HCT116 (cell line): Measurements from ENCODE around the gene SP9. TPM values are rescaled to one million over a fixed set of nuclear protein-coding genes. Genes with fewer than 3 reads are reported as not detected.
"Not testable (repeated sequence)": the region's sequence is repeated elsewhere in the genome, so short reads cannot be mapped to it uniquely, and the experiment has no call there.

Experiments used
- ATAC-seq: fragments of 200-7000 bp; cut with Tn5 transposase; 2 replicates; pipeline ENCODE4 v1.9.1; 2020; ENCODE audit warnings: mild to moderate bottlenecking, moderate library complexity
- BruUV-seq: library from RNA; stranded (reverse); fragments of 400-500 nt; replicated peaks from 2 replicates; lab custom pipeline; 2021; lab: Mats Ljungman, UMichigan
- CTCF ChIA-PET: fragments of 300-600 bp; sonication (Branson Sonifier 250); formaldehyde crosslinking; loops from one replicate; lab custom pipeline; 2021; ENCODE audit warnings: antibody characterized with exemption; lab: Charles Lee
- POLR2A ChIA-PET: fragments of 300-600, 350-600 bp; sonication (Branson Sonifier 250); formaldehyde crosslinking; loops from one replicate; lab custom pipeline; 2021; ENCODE audit warnings: antibody characterized with exemption; lab: Charles Lee
- RAD21 ChIA-PET, 2 experiments: fragments of 300-600 bp; sonication (Branson Sonifier 250); formaldehyde crosslinking; loops; one replicate each; lab custom pipeline; 2023; ENCODE audit warnings: low total read pairs in 2 of 2; ENCODE audit not compliant: uncharacterized antibody in 2 of 2, unreplicated experiment in 2 of 2, low non-redundant PET in 1 of 2; lab: Charles Lee
- DNase-seq: peaks from one replicate; pipeline ENCODE4 v3.0.0-alpha.2; 2010; ENCODE audit warnings: low read depth, low spot score
- H2AFZ ChIP-seq: fragments of 200-600 bp; shearing (Covaris generic), sonication (generic); 2 replicates; pipeline ENCODE4 v1.6.1; 2017; ENCODE audit warnings: low read depth, mixed run types, mixed read lengths, antibody characterized with exemption, low read length; ENCODE audit not compliant: poor library complexity, severe bottlenecking
- H3K27ac ChIP-seq: 2 replicates; pipeline ENCODE4 v1.5.1; 2012; ENCODE audit warnings: low read depth, low read length
- H3K27me3 ChIP-seq: fragments of 200-600 bp; sonication (generic); 2 replicates; pipeline ENCODE4 v1.6.1; 2016; ENCODE audit warnings: mixed run types, low read length, mixed read lengths; ENCODE audit not compliant: insufficient read depth
- H3K36me3 ChIP-seq, 2 experiments: fragments of 200-500 bp in 1 of 2; fragments of 200-600 bp in 1 of 2; sonication (Bioruptor generic) in 1 of 2; sonication (generic) in 1 of 2; 2 replicates each; pipeline versions ENCODE4 v1.5.1 to v1.6.1; 2014 to 2016; ENCODE audit warnings: low read length in 2 of 2, inconsistent platforms in 1 of 2, mixed read lengths in 1 of 2, mixed run types in 1 of 2; ENCODE audit not compliant: insufficient read depth in 2 of 2, control insufficient read depth in 1 of 2
- H3K4me1 ChIP-seq, 2 experiments: fragments of 200-600 bp in 1 of 2; sonication (generic) in 1 of 2; 2 replicates each; pipeline versions ENCODE4 v1.5.1 to v1.6.1; 2012 to 2017; ENCODE audit warnings: low read length in 2 of 2, inconsistent platforms in 1 of 2, mild to moderate bottlenecking in 1 of 2, mixed read lengths in 1 of 2, mixed run types in 1 of 2, moderate library complexity in 1 of 2; ENCODE audit not compliant: insufficient read depth in 2 of 2, control insufficient read depth in 1 of 2
- H3K4me2 ChIP-seq: fragments of 200-600 bp; sonication (generic); 2 replicates; pipeline ENCODE4 v1.6.1; 2017; ENCODE audit warnings: mixed run types, low read length, mixed read lengths
- H3K4me3 ChIP-seq, 2 experiments: fragments of 200-600 bp in 1 of 2; sonication (generic) in 1 of 2; replicated peaks in 1 of 2; 2 replicates each; pipeline ENCODE4 v1.5.1; 2011 to 2016; ENCODE audit warnings: low read length in 2 of 2, control low read depth in 1 of 2, low read depth in 1 of 2, mild to moderate bottlenecking in 1 of 2, mixed read lengths in 1 of 2, mixed run types in 1 of 2
- H3K79me2 ChIP-seq: fragments of 200-600 bp; sonication (generic); 2 replicates; pipeline ENCODE4 v1.6.1; 2017; ENCODE audit warnings: mild to moderate bottlenecking, mixed run types, low read length, moderate library complexity, mixed read lengths; ENCODE audit not compliant: insufficient read depth
- H3K9ac ChIP-seq: fragments of 200-600 bp; sonication (generic); 2 replicates; pipeline ENCODE4 v1.6.1; 2016; ENCODE audit warnings: low read length, mixed read lengths
- H3K9me2 ChIP-seq: fragments of 200-600 bp; sonication (generic), shearing (Covaris generic); 2 replicates; pipeline ENCODE4 v1.6.1; 2017; ENCODE audit warnings: mixed run types, mild to moderate bottlenecking, moderate library complexity; ENCODE audit not compliant: insufficient read depth
- H3K9me3 ChIP-seq, 2 experiments: fragments of 200-500 bp in 1 of 2; fragments of 200-600 bp in 1 of 2; sonication (Bioruptor generic) in 1 of 2; sonication (generic) in 1 of 2; 2 replicates each; pipeline ENCODE4 v1.6.1; 2014 to 2017; ENCODE audit warnings: low read length in 2 of 2, mixed read lengths in 2 of 2, inconsistent platforms in 1 of 2, low read depth in 1 of 2, mild to moderate bottlenecking in 1 of 2, mixed run types in 1 of 2, moderate library complexity in 1 of 2; ENCODE audit not compliant: control insufficient read depth in 1 of 2, insufficient read depth in 1 of 2
- H4K20me1 ChIP-seq: fragments of 200-600 bp; sonication (generic), shearing (Covaris generic); 2 replicates; pipeline ENCODE4 v1.6.1; 2017; ENCODE audit warnings: mixed run types, mild to moderate bottlenecking, moderate library complexity; ENCODE audit not compliant: insufficient read depth
- ATF3 ChIP-seq: IDR thresholded peaks from 2 replicates; pipeline ENCODE4 v1.6.1; 2012
- CBX3 ChIP-seq: IDR thresholded peaks from 2 replicates; pipeline ENCODE4 v1.6.1; 2012; ENCODE audit warnings: low read depth
- CEBPB ChIP-seq: IDR thresholded peaks from 2 replicates; pipeline ENCODE4 v1.6.1; 2012; ENCODE audit warnings: low read depth
- EZH2phosphoT487 ChIP-seq: fragments of 200-600 bp; IDR thresholded peaks from 2 replicates; pipeline ENCODE4 v1.6.1; 2018; ENCODE audit warnings: antibody characterized with exemption, borderline replicate concordance
- FOSL1 ChIP-seq: IDR thresholded peaks from 2 replicates; pipeline ENCODE4 v1.6.1; 2012; ENCODE audit warnings: low read depth
- JUND ChIP-seq: IDR thresholded peaks from 2 replicates; pipeline ENCODE4 v1.6.1; 2012
- REST ChIP-seq: IDR thresholded peaks from 2 replicates; pipeline ENCODE4 v1.6.1; 2012; ENCODE audit warnings: low read depth
- SIN3A ChIP-seq: IDR thresholded peaks from 2 replicates; pipeline ENCODE4 v1.6.1; 2012; ENCODE audit warnings: low read depth
- SRF ChIP-seq: IDR thresholded peaks from 2 replicates; pipeline ENCODE4 v1.6.1; 2012; ENCODE audit warnings: low read depth
- ZFX ChIP-seq: fragments of 450-650 bp; IDR thresholded peaks from 2 replicates; pipeline ENCODE4 v1.6.1; 2017
- ZNF274 ChIP-seq: fragments of 200-500 bp; sonication (Bioruptor generic); IDR thresholded peaks from 2 replicates; pipeline ENCODE4 v1.6.1; 2014; ENCODE audit warnings: mild to moderate bottlenecking, low read depth, low read length, inconsistent platforms
- intact Hi-C: fragments of 100-400 bp; cut with micrococcal nuclease; formaldehyde crosslinking; loops from 2 replicates; pipeline ENCODE4 v1.10.0; 2022
- total RNA-seq: library from RNA; stranded (reverse); gene quantifications from one replicate; pipeline ENCODE4 v1.2.1, GENCODE V29; 2021; ENCODE audit not compliant: unreplicated experiment

SP9 gene
- total RNA-seq, 1 experiment from 2014 or later: 0.69 TPM

- CTCF ChIA-PET: no interaction called here
- no peaks in the 10 kb centered on the region for H3K9me3 ChIP-seq
- H3K4me3 ChIP-seq: no peak overlapping the region
- H3K4me2 ChIP-seq: no peak overlapping the region
- H3K9ac ChIP-seq: no peak overlapping the region
- POLR2A ChIA-PET: no interaction called here
- no peaks in the 10 kb centered on the region for H4K20me1 ChIP-seq
- no peak overlapping the region for H3K27ac ChIP-seq
- TF ChIP-seq CEBPB: no peak
- TF ChIP-seq CBX3: no peak
- no peak for TF ChIP-seq SRF
- TF ChIP-seq JUND: no peak
- no peak for TF ChIP-seq EZH2phosphoT487
- no peak for TF ChIP-seq ZNF274
- no peak for TF ChIP-seq REST
- no peak for TF ChIP-seq ATF3
- no peak for TF ChIP-seq ZFX
- no peak for TF ChIP-seq FOSL1
- TF ChIP-seq SIN3A: no peak
- no peak overlapping the region for H2AFZ ChIP-seq
- H3K9me2 ChIP-seq: no peaks in the 10 kb centered on the region
- H3K27me3 ChIP-seq: no peaks in the 10 kb centered on the region
- no peak for ATAC-seq
- H3K79me2 ChIP-seq: no peaks in the 10 kb centered on the region
- H3K36me3 ChIP-seq: no peaks in the 10 kb centered on the region
- no TSS peak for BruUV-seq
- intact Hi-C loops: no loop called here
- DNase-seq: no peak
- H3K4me1 ChIP-seq: no peaks in the 10 kb centered on the region
- RAD21 ChIA-PET: no interaction called here
These were observed 28.2 kb downstream of the SP9 start for GRCh38 chr2:174362949-174363348.

- DNase-seq, H3K4me2 ChIP-seq, RAD21 ChIA-PET, ATAC-seq, H3K36me3 ChIP-seq, H4K20me1 ChIP-seq, CTCF ChIA-PET, H3K9me3 ChIP-seq, BruUV-seq, H2AFZ ChIP-seq, H3K27ac ChIP-seq, H3K4me3 ChIP-seq, H3K27me3 ChIP-seq, POLR2A ChIA-PET, H3K79me2 ChIP-seq, H3K9ac ChIP-seq, H3K9me2 ChIP-seq, intact Hi-C loops, H3K4me1 ChIP-seq: not testable (repeated sequence)
These were observed 28.9 kb downstream of the SP9 start for GRCh38 chr2:174363492-174364225.
